Liver (tissue), 9 donors: Measurements from ENCODE around the gene SOX6. TPM values are rescaled to one million over a fixed set of nuclear protein-coding genes. Genes with fewer than 3 reads are reported as not detected.

Experiments
- DNase-seq: peaks from one replicate; pipeline ENCODE4 v3.0.0-alpha.2; 2017; ENCODE audit warnings: low spot score
- H3K27ac ChIP-seq, 2 donors: one replicate each; pipeline ENCODE4 v1.7.0; 2013; ENCODE audit warnings: inconsistent platforms in 2 of 2, low read length in 2 of 2, control low read depth in 1 of 2, low read depth in 1 of 2, mild to moderate bottlenecking in 1 of 2
- H3K27me3 ChIP-seq, 4 donors: one replicate each; pipeline versions ENCODE4 v1.6.1 to v1.7.0; 2013; ENCODE audit warnings: low read length in 3 of 4, inconsistent platforms in 1 of 4, mild to moderate bottlenecking in 1 of 4, moderate library complexity in 1 of 4; ENCODE audit not compliant: control insufficient read depth in 4 of 4, insufficient read depth in 4 of 4
- H3K36me3 ChIP-seq, 4 donors: one replicate each; pipeline versions ENCODE4 v1.6.1 to v1.7.0; 2013; ENCODE audit warnings: low read length in 3 of 4, mild to moderate bottlenecking in 3 of 4, low read depth in 1 of 4, moderate library complexity in 1 of 4; ENCODE audit not compliant: control insufficient read depth in 4 of 4, insufficient read depth in 3 of 4
- H3K4me1 ChIP-seq, 4 donors: one replicate each; pipeline versions ENCODE4 v1.6.1 to v1.7.0; 2013; ENCODE audit warnings: low read length in 3 of 4, mild to moderate bottlenecking in 3 of 4, moderate library complexity in 1 of 4; ENCODE audit not compliant: control insufficient read depth in 4 of 4, insufficient read depth in 4 of 4
- H3K4me3 ChIP-seq, 3 donors: one replicate each; pipeline versions ENCODE4 v1.6.1 to v1.7.0; 2013; ENCODE audit warnings: low read length in 3 of 3, control low read depth in 1 of 3, low read depth in 1 of 3, mild to moderate bottlenecking in 1 of 3
- H3K9ac ChIP-seq, 2 donors: one replicate each; pipeline ENCODE4 v1.7.0; 2013; ENCODE audit warnings: low read length in 2 of 2, mild to moderate bottlenecking in 2 of 2, moderate library complexity in 2 of 2, control low read depth in 1 of 2, low read depth in 1 of 2
- H3K9me3 ChIP-seq, 4 donors: one replicate each; pipeline versions ENCODE4 v1.6.1 to v1.7.0; 2013; ENCODE audit warnings: low read length in 3 of 4; ENCODE audit not compliant: control insufficient read depth in 4 of 4
- EGR1 ChIP-seq, 2 donors: IDR thresholded peaks; 2 replicates each; pipeline ENCODE4 v1.6.1; 2016 to 2018; ENCODE audit warnings: antibody characterized with exemption in 2 of 2, low read depth in 2 of 2
- GABPA ChIP-seq, 2 donors: IDR thresholded peaks in 1 of 2; conservative IDR thresholded peaks in 1 of 2; 2 replicates each; pipeline ENCODE4 v1.6.1; 2016; ENCODE audit warnings: antibody characterized with exemption in 2 of 2, mild to moderate bottlenecking in 1 of 2, moderate library complexity in 1 of 2
- HNF4G ChIP-seq: IDR thresholded peaks from 2 replicates; pipeline ENCODE4 v1.6.1; 2016; ENCODE audit warnings: antibody characterized with exemption
- REST ChIP-seq: IDR thresholded peaks from 2 replicates; pipeline ENCODE4 v1.6.1; 2016; ENCODE audit warnings: antibody characterized with exemption, mild to moderate bottlenecking
- RXRA ChIP-seq, 2 donors: IDR thresholded peaks; 2 replicates each; pipeline ENCODE4 v1.6.1; 2017 to 2018; ENCODE audit warnings: antibody characterized with exemption in 2 of 2, mild to moderate bottlenecking in 1 of 2
- SP1 ChIP-seq: IDR thresholded peaks from 2 replicates; pipeline ENCODE4 v1.6.1; 2018; ENCODE audit warnings: antibody characterized with exemption, mild to moderate bottlenecking
- YY1 ChIP-seq: IDR thresholded peaks from 2 replicates; pipeline ENCODE4 v1.6.1; 2016; ENCODE audit warnings: antibody characterized with exemption, mild to moderate bottlenecking
- WGBS: extraction: QIAGEN DNeasy Blood & Tissue Kit; methylation state at CpG from one replicate; pipeline ENCODE4 v1.1.7; 2013; 5-methylcytosine and 5-hydroxymethylcytosine counted together
- polyA plus RNA-seq, 2 donors: library from polyadenylated mRNA; stranded (reverse) in 1 of 2; unstranded in 1 of 2; fragments of 200-250 nt in 1 of 2; fragments of >200 nt in 1 of 2; fragmentation: Nextera tagmentation in 1 of 2; extraction: Ambion mirVana in 1 of 2; gene quantifications; one replicate each; pipeline versions ENCODE4 v1.2.1 to v1.2.3, GENCODE V29; 2013 to 2015
- total RNA-seq, 2 donors: library from RNA; depleted of rRNA; stranded (reverse); fragments of >200 nt; gene quantifications; one replicate each; pipeline ENCODE4 v1.2.3, GENCODE V29; 2014
- TF ChIP-seq, protein P1 (sequence below): fragments of 150-350 bp; IDR thresholded peaks from 2 replicates; pipeline ENCODE4 v1.5.1; 2017; ENCODE audit warnings: improper control_type of control experiment, low read depth, low read length; ENCODE audit not compliant: missing input control
- TF ChIP-seq, protein P2 (sequence below): IDR thresholded peaks from 2 replicates; pipeline ENCODE4 v1.6.1; 2016; ENCODE audit warnings: antibody characterized with exemption
- donor health status: healthy.
- donor health status: healthy.
- donor health status: healthy.
- donor health status: healthy.
- donor health status: healthy.

SOX6 gene
- total and polyA plus RNA-seq, 4 donors: 2.4 to 111 (median 14.8) TPM

- H3K9ac ChIP-seq: no peak overlapping the region
- TF ChIP-seq EGR1 (IDR thresholded peaks at IDR 0.05; ENCODE audit: low read depth in 2 of 2): no peak
- TF ChIP-seq REST: no peak
- TF ChIP-seq, protein P1, sequence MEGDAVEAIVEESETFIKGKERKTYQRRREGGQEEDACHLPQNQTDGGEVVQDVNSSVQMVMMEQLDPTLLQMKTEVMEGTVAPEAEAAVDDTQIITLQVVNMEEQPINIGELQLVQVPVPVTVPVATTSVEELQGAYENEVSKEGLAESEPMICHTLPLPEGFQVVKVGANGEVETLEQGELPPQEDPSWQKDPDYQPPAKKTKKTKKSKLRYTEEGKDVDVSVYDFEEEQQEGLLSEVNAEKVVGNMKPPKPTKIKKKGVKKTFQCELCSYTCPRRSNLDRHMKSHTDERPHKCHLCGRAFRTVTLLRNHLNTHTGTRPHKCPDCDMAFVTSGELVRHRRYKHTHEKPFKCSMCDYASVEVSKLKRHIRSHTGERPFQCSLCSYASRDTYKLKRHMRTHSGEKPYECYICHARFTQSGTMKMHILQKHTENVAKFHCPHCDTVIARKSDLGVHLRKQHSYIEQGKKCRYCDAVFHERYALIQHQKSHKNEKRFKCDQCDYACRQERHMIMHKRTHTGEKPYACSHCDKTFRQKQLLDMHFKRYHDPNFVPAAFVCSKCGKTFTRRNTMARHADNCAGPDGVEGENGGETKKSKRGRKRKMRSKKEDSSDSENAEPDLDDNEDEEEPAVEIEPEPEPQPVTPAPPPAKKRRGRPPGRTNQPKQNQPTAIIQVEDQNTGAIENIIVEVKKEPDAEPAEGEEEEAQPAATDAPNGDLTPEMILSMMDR: no peak
- TF ChIP-seq, protein P2, sequence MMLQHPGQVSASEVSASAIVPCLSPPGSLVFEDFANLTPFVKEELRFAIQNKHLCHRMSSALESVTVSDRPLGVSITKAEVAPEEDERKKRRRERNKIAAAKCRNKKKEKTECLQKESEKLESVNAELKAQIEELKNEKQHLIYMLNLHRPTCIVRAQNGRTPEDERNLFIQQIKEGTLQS: no peak
- no peak for TF ChIP-seq GABPA (IDR thresholded peaks at IDR 0.05 in 1 of 2, conservative IDR thresholded peaks at IDR 0.05 in 1 of 2)
- TF ChIP-seq RXRA (IDR thresholded peaks at IDR 0.05): no peak
- no peak for TF ChIP-seq HNF4G
- no peak for TF ChIP-seq YY1
- no peaks in the 10 kb centered on the region for H3K36me3 ChIP-seq
- DNase-seq: no peak
- 77% methylated on average over 1 of the region's 1 CpG for WGBS
- no peaks in the 10 kb centered on the region for H3K27me3 ChIP-seq
- no peak overlapping the region for H3K4me3 ChIP-seq
- H3K4me1 ChIP-seq: peaks cover 1 to 15% (median 5%) of the 10 kb centered on the region in 4 donors
- no peak overlapping the region for H3K27ac ChIP-seq
- H3K9me3 ChIP-seq: no peaks in the 10 kb centered on the region
These were observed 130.7 kb downstream of the SOX6 start for GRCh38 chr11:16225623-16226022.

GRCh38 chr11:16223558-16223957, 132.8 kb downstream of the SOX6 start:
- TF ChIP-seq SP1: no peak
- TF ChIP-seq GABPA (IDR thresholded peaks at IDR 0.05 in 1 of 2, conservative IDR thresholded peaks at IDR 0.05 in 1 of 2): no peak
- TF ChIP-seq, protein P1: no peak
- no peak for TF ChIP-seq YY1
- TF ChIP-seq EGR1 (IDR thresholded peaks at IDR 0.05; ENCODE audit: low read depth in 2 of 2): no peak
- Histone ChIP-seq H3K9me3 (no peaks in the 10 kb centered on the region), H3K27me3 (no peaks in the 10 kb centered on the region), H3K36me3 (no peaks in the 10 kb centered on the region), H3K4me3 (no peak overlapping the region), H3K9ac (no peak overlapping the region), H3K27ac (no peak overlapping the region), H3K4me1 (peaks cover 1 to 16% (median 5%) of the 10 kb centered on the region in 4 donors)
- DNase-seq: no peak
- WGBS: 82% methylated on average over 1 of the region's 1 CpG
